Suprapubic skin (tissue), 4 donors: ENCODE measurements around the gene RBM45. TPM values are rescaled to one million over a fixed set of nuclear protein-coding genes. Genes with fewer than 3 reads are reported as not detected.

ENCODE experiments used
- DNase-seq, 2 donors: peaks; one replicate each; pipeline ENCODE4 v3.0.0-alpha.2; 2019; ENCODE audit warnings: low spot score in 2 of 2
- H3K27ac ChIP-seq: fragments of 200-600 bp; sonication (generic); one replicate; pipeline ENCODE4 v1.5.1; 2019
- H3K27me3 ChIP-seq: fragments of 200-600 bp; sonication (generic); one replicate; pipeline ENCODE4 v1.5.1; 2019
- H3K36me3 ChIP-seq: fragments of 200-600 bp; sonication (generic); one replicate; pipeline ENCODE4 v1.5.1; 2019
- H3K4me1 ChIP-seq: fragments of 200-600 bp; sonication (generic); one replicate; pipeline ENCODE4 v1.5.1; 2019
- H3K4me3 ChIP-seq: fragments of 200-600 bp; sonication (generic); one replicate; pipeline ENCODE4 v1.5.1; 2019; ENCODE audit warnings: mild to moderate bottlenecking
- H3K9me3 ChIP-seq: fragments of 200-600 bp; sonication (generic); one replicate; pipeline ENCODE4 v1.5.1; 2019
- EP300 ChIP-seq: sonication (generic); formaldehyde crosslinking; IDR thresholded peaks from one replicate; pipeline ENCODE4 v1.6.1; 2017; ENCODE audit warnings: antibody characterized with exemption
- POLR2A ChIP-seq, 2 donors: fragments of 450-650 bp; IDR thresholded peaks; one replicate each; pipeline ENCODE4 v1.6.1; 2017; ENCODE audit warnings: antibody characterized with exemption in 2 of 2, mild to moderate bottlenecking in 2 of 2, moderate library complexity in 2 of 2
- POLR2AphosphoS5 ChIP-seq, 3 donors: sonication (generic); formaldehyde crosslinking; IDR thresholded peaks; one replicate each; pipeline ENCODE4 v1.6.1; 2017; ENCODE audit warnings: antibody characterized with exemption in 3 of 3
- WGBS: methylation state at CpG from one replicate; pipeline ENCODE4 v1.1.5; 2018; 5-methylcytosine and 5-hydroxymethylcytosine counted together
- total RNA-seq, 4 donors: library from RNA; depleted of rRNA; stranded (reverse); fragments of >200 nt; gene quantifications; one replicate each; pipeline ENCODE4 v1.1.0, GENCODE V29; 2016
- TF ChIP-seq, protein P1 (sequence below), 2 donors: fragments of 200-600 bp in 1 of 2; fragments of 450-650 bp in 1 of 2; sonication (generic) in 1 of 2; IDR thresholded peaks; one replicate each; pipeline ENCODE4 v1.5.1; 2016 to 2019; ENCODE audit warnings: antibody characterized with exemption in 2 of 2, mild to moderate bottlenecking in 1 of 2, moderate library complexity in 1 of 2

Gene RBM45
- total RNA-seq, 4 donors from 2014 or later: 7.0 to 11.7 (median 10.5) TPM

GRCh38 chr2:178084273-178084672 lies 28.0 kb upstream of the RBM45 start:
- no peaks in the 10 kb centered on the region for H3K27me3 ChIP-seq
- TF ChIP-seq, protein P1, sequence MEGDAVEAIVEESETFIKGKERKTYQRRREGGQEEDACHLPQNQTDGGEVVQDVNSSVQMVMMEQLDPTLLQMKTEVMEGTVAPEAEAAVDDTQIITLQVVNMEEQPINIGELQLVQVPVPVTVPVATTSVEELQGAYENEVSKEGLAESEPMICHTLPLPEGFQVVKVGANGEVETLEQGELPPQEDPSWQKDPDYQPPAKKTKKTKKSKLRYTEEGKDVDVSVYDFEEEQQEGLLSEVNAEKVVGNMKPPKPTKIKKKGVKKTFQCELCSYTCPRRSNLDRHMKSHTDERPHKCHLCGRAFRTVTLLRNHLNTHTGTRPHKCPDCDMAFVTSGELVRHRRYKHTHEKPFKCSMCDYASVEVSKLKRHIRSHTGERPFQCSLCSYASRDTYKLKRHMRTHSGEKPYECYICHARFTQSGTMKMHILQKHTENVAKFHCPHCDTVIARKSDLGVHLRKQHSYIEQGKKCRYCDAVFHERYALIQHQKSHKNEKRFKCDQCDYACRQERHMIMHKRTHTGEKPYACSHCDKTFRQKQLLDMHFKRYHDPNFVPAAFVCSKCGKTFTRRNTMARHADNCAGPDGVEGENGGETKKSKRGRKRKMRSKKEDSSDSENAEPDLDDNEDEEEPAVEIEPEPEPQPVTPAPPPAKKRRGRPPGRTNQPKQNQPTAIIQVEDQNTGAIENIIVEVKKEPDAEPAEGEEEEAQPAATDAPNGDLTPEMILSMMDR (IDR thresholded peaks at IDR 0.05): no peak
- TF ChIP-seq EP300 (no peak), POLR2AphosphoS5 (IDR thresholded peaks at IDR 0.05) (no peak), POLR2A (IDR thresholded peaks at IDR 0.05) (no peak)
- no peak overlapping the region for H3K4me3 ChIP-seq
- no peaks in the 10 kb centered on the region for H3K4me1 ChIP-seq
- H3K27ac ChIP-seq: no peak overlapping the region
- no peaks in the 10 kb centered on the region for H3K36me3 ChIP-seq
- WGBS: 77% methylated on average over 3 of the region's 3 CpGs
- DNase-seq: no peak
- H3K9me3 ChIP-seq: no peaks in the 10 kb centered on the region

DNA sequence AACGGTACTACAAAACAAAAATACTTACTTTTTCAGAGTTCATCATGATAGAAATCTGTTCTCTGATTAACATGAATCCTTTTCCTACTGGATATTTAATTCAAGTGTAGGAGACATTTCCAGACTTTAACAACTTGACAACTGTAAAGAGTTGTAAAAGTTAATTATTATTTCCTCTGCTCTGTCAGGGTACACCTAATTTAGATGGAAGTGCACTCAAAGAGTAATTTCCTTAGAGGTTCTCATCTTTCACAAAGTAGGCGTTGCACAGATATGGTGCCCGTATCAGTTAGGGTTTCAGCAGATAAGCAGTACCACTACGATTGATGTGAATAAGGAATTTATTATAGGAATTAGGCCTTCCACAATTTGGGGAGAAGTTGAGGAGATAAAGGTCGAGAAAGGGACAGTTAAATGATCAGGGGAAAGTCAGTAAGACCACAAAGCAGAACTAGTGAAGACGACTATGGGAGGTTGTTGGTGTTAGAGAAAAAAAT lies 23.4 kb upstream of the RBM45 start:
- no peak for DNase-seq
- Histone ChIP-seq H3K4me1 (no peaks in the 10 kb centered on the region), H3K27ac (no peak overlapping the region), H3K9me3 (no peaks in the 10 kb centered on the region), H3K4me3 (no peak overlapping the region), H3K36me3 (no peaks in the 10 kb centered on the region), H3K27me3 (no peaks in the 10 kb centered on the region)
- no peak for TF ChIP-seq POLR2AphosphoS5 (IDR thresholded peaks at IDR 0.05)
- 65% methylated on average over 6 of the region's 6 CpGs for WGBS

DNA sequence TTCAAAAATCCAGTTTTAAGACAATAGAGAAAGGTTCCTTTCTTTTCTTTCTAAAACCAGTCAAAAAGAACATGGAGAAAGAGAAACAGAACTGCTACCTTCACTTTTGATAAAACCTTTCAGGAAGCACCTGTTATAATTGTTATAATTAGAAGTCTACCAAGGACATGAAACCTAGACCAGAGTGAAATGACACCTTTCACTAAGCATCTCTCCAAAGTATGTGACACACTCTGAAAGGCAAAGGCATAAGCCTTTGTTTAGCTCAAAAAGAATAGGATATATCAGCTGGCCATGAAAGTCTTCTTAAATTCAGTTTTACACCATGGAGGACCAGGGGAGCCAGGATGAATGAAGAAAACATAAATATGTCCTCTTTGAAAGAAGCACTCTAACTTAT lies 18.8 kb upstream of the RBM45 start:
- Histone ChIP-seq H3K27ac (no peak overlapping the region), H3K9me3 (no peaks in the 10 kb centered on the region), H3K4me3 (no peak overlapping the region), H3K36me3 (no peaks in the 10 kb centered on the region), H3K4me1 (no peaks in the 10 kb centered on the region), H3K27me3 (no peaks in the 10 kb centered on the region)
- DNase-seq: no peak
- TF ChIP-seq EP300: no peak
- no peak for TF ChIP-seq POLR2AphosphoS5 (IDR thresholded peaks at IDR 0.05)
- TF ChIP-seq POLR2A (IDR thresholded peaks at IDR 0.05): no peak
- TF ChIP-seq, protein P1 (IDR thresholded peaks at IDR 0.05): no peak

- WGBS: 93% methylated on average over 3 of the region's 3 CpGs
- no peaks in the 10 kb centered on the region for H3K27me3 ChIP-seq
- H3K36me3 ChIP-seq: no peaks in the 10 kb centered on the region
- H3K9me3 ChIP-seq: no peaks in the 10 kb centered on the region
- no peak overlapping the region for H3K27ac ChIP-seq
- H3K4me3 ChIP-seq: no peak overlapping the region
- no peaks in the 10 kb centered on the region for H3K4me1 ChIP-seq
- no peak for DNase-seq
- TF ChIP-seq POLR2AphosphoS5 (IDR thresholded peaks at IDR 0.05) (no peak), POLR2A (IDR thresholded peaks at IDR 0.05) (no peak), EP300 (no peak)
- TF ChIP-seq, protein P1 (IDR thresholded peaks at IDR 0.05): no peak
These were observed 10.7 kb upstream of the RBM45 start for GRCh38 chr2:178101321-178102079.

DNA sequence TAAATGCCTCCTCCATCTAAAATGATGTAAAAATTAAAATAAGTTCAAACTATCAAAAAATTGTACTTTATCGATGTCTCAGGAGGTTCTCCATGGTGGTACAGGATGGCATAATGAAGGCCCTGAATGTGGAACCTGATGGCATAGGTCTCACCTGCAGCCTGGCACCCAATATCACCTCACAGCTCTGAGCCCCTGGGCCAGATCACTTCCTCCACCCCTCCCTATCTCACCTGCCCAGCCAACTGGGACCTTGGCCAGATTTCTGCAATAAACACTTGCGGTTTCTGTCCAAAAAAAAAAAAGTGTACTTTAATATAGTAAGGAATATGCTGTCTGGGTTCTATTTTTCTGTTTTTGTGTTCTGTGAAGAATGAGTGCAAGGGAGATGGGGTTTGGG lies 6.7 kb upstream of the RBM45 start:
- Histone ChIP-seq H3K9me3 (no peaks in the 10 kb centered on the region), H3K4me3 (no peak overlapping the region), H3K4me1 (no peaks in the 10 kb centered on the region), H3K36me3 (no peaks in the 10 kb centered on the region), H3K27me3 (no peaks in the 10 kb centered on the region), H3K27ac (no peak overlapping the region)
- 61% methylated on average over 2 of the region's 2 CpGs for WGBS
- TF ChIP-seq EP300 (no peak), POLR2AphosphoS5 (IDR thresholded peaks at IDR 0.05) (no peak), POLR2A (IDR thresholded peaks at IDR 0.05) (no peak)
- TF ChIP-seq, protein P1 (IDR thresholded peaks at IDR 0.05): no peak
- no peak for DNase-seq
